Ureter (tissue), 1 donor: ENCODE data around the gene S100A16. TPM values are rescaled to one million over a fixed set of nuclear protein-coding genes. Genes with fewer than 3 reads are reported as not detected.
"Not testable (repeated sequence)": the region's sequence is repeated elsewhere in the genome, so short reads cannot be mapped to it uniquely, and the experiment has no call there.

Experiments used
- DNase-seq: peaks from one replicate; pipeline ENCODE4 v3.0.0-alpha.2; 2020; ENCODE audit warnings: low spot score
- total RNA-seq: library from RNA; stranded (reverse); gene quantifications from one replicate; pipeline ENCODE4 v1.2.4, GENCODE V29; 2023
- donor health status: DM: yes; HTN: yes; CAD: no.

S100A16 gene, protein sequence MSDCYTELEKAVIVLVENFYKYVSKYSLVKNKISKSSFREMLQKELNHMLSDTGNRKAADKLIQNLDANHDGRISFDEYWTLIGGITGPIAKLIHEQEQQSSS
- 81.8 TPM for total RNA-seq

DNA sequence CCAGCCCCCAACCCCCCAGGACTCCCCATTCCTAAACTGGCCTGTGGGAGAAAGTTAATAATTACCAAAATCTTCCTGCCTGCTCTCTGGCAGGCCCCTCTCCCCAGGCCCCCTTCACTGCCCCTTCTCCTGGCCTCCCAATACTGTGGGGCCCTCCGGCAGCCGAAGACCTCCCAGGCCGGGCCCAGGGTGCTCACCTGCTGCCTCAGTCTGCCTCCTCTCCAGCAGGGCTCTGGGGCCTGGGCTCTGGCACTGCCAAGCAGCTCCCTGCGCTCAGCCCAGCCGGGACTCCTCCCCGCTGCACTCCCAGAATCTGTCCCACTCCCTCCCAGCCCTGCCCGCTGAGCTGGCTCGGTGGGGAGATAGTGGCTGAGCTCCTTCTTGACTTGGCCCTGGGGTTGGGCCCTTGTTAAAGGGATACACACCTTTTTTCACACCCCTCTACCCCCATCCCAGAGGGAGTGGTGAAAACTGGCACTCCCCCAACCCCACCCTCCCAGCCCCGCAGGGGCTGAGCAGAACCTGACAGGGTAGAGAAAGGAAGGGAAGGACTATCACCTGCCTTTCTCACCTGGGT lies at the start of gene S100A16:
TSS of gene S100A16 (minus strand) at position 383 of the 577 bp plus-strand sequence. CDS start 4,986 bp downstream, outside the sequence.
- DNase-seq: peak; percentile 89

DNA sequence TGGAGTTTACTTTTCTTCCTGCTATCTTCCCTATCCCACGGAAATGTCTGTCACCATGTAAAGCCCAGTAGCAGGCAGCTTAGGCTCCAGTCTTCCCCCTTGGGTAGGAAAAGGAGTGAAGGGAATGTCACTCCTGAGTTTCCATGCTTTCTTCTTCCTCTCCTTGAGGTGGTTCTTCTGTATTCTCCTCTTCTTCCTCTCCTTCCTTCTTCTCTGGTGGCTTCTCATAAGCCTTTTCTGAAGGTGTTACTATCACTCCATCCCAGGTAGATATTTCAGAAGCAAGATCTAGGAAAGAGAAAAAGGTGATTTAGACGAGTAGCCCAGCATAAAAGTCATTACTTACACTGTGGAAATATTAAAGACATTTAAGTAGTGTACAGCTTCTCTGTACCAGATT lies 49.3 kb upstream of the S100A16 start:
- no peak for DNase-seq

DNA sequence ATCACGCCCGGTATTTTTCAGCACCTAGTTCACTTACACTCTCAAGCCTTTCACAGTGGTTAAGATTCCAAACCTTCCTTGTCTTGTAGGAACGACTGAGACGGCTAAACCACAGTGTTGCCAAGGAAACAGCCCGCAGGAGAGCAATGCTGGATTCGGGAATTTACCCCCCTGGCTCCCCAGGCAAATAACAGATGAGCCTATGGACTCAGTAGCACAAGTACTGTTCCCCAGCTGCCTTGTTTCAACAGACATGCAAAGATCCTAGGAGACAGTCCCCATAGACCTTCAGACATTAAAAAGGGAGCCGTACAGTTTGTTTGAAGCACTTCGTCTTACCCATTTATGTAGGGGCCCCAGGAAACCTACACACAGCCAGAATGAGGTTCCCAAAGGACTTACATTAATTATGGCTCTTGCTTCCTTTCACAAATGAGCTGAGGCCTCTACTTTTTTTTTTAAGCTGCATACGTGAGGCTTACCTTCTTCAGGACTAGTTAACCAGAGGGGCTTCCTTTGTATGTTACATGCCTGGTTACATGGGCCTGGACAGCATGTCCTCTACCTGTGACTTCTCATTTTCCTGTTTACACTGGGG lies 48.3 kb upstream of the S100A16 start:
- DNase-seq: no peak

DNA sequence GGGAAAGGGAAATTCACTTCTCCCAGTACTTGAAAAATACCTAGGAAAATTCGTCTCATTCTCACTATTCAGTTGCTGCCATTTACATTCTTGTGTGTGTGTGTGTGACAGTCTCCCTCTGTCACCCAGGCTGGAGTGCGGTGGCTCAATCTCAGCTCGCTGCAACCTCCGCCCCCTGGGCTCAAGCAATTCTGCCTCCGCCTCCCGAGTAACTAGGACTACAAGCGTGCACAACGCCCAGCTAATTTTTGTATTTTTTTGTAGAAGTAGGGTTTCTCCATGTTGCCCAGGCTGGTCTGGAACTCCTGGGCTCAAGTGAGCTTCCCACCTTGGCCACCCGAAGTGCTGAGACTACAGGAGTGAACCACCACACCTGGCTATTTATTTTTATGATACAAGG lies 46.7 kb upstream of the S100A16 start:
- no peak for DNase-seq

DNA sequence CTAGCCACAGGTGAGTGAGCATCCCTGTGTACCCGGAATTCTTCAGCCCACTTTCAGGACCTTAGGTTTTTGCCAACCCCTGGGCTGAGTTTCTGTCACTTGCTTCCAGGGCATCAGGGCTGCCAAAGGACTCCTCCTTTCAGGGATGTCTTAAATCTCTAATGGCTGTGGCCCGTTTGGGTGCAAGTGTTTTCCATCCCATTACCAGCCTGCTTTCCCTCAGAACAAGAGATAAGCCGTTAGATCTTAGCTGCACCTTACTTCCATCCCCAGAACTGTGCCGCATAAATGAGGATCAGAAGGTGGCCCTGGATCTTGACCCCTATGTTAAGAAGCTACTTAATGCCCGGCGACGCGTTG lies 46.2 kb upstream of the S100A16 start:
- no peak for DNase-seq

DNA sequence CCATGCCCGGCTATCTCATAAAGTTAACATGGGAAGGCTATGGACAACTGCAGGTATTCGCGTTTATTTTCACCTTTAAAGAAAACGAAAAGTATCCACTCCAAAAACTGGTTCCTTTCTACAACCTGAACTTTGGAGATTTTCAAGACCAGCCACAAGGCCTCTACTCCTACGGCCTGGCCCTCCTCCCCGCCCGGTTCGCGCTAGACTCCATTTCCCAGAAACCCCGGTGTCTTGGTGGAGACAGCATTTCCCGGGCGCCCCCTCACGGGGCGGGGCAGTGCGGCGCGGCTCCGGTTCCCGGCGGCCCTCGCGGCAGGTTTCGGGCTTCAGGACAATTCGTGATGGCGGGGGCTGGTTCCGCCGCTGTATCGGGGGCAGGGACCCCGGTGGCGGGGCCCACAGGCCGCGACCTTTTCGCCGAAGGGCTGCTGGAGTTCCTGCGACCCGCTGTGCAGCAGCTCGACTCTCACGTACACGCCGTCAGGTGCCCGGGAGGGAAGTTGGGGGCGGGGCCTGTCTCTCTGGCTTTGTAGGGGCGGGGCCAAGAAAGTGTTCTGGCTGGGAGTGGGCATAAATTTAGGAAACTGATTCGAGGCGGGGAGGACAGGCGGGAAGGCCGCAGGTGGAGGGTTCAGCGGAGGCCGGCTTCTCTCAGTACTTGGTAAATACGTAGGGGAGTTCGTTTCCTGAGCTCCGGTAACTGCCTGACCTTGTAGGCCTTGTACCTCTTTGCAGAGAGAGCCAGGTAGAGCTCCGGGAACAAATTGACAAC lies 45.6 kb upstream of the S100A16 start, which contains the start of gene SNAPIN:
TSS of gene SNAPIN (plus strand) at position 304 of the 775 bp plus-strand sequence. CDS start at position 345, 41 bp downstream.
- DNase-seq: peak; percentile 94

DNA sequence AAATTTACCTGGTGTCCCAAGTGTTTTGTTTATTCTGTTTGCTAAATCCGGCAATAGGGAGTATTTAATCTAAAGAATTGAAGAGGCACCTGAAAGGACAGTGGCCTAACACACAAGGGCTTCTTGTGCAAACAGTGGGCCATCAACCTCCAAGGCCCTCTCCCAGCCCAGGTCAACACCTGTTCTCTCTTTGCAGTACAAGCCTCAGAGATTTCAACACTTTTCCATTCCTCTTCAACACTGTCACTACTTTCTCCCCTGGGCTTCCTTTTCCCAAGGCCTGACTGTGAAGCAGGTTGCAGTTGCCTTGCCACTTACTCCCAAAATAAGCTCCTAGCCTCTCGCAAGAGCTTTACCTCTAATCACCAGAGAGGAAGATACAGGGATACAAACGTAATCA lies 42.4 kb upstream of the S100A16 start:
- no peak for DNase-seq

DNA sequence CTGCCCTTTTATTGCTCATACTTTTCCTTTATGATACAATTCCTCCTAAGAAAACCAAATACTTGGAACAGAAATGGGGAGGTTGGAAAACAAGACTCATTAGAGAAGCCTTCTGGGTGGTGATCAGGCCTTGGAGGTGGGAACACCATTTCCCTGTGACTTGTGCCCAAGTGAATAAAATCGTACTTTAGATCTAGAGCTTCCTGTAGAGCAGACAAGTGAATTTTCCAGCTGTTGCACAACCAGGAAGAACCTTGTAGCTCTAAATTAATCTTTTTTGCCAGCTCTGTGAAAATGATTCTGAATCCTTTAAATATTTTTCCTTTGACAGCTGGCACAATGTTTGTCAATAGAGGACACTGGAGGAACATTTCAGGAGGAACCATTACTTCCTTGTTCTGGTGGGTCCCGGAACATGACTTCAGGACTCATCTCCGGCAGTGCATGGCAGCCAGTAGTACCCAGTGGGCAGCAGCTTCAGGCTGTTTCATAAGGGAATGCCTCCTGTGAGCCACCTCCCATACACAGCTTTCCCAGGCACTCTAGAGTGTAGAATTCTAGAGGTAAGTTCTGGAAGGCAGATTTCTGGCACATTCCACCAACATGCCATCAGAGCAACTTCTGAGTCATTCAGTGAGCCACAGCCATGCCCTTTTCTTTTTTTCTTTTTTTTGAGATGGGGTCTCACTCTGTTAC lies 40.0 kb upstream of the S100A16 start:
- DNase-seq: no peak

DNA sequence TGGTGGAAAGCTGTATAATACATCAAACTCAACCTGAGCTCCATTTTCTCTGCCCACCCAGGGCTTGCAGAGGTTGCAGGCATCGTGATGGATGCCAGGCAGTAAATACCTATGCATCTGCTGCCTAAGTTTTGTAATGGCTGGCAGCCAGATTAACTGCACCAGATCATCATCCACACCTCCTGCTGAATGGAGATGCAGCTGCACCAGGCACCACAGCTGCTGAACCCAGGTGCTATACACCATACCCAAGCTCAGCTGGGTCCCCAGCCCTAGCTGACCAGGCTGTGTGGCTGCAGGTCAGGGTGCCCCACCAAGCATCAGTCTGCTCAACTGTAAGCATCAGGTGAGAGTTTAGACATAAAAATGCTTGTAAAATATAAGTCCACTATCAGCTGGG lies 38.8 kb upstream of the S100A16 start:
- no peak for DNase-seq

DNA sequence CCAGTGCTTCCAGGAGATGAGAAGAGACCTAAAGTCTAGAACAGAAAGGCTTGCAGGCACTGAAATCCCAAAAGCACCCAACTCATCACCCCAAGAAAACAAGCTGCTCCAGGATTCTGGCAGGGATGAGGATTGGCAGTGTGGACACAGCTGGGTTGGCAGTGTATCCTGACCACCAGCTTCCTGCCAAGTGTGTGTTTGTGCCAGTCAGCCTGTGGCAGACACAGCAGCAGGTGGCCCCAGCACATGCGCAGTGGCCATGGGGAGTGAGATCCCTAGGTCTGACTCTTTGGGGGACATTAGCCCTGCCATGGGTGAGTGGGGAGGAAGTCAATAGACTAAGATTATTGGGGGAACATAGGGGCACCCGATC lies 36.9 kb upstream of the S100A16 start:
- no peak for DNase-seq

DNA sequence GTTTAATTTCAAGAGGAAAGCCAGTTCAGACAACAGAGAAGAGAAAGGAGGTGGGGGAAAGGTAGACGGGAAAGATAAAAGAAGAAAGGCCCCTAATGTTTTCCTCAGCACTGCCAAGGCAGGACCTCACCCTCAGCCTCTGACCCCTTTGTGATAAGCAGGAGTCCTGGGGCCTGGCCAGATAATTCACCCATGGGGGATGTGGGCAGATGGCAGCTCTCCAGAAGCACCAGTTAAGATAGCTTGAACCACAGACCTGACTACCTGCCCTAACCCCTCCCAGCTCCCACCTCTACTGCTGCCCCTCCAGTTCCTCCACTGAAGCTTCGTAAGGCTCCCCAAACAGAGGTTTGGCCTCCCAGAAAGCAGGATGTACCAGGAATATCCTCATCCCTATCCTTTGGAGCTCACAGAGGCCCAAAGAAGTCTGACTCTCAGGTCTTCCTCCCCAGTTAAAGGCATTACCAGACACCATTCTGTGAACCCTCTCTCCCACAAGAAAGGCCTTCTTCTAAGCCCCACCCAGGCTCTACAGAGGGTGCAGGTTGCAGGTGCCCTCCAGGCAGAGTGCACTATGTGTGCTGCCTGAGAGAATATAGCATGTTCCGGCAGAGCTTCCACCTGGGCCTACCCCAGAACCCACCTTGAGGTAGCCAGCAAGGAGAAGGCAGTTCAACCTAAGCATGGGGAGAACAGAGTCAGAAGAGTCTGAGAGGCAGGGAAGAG lies 36.4 kb upstream of the S100A16 start:
- DNase-seq: no peak

DNA sequence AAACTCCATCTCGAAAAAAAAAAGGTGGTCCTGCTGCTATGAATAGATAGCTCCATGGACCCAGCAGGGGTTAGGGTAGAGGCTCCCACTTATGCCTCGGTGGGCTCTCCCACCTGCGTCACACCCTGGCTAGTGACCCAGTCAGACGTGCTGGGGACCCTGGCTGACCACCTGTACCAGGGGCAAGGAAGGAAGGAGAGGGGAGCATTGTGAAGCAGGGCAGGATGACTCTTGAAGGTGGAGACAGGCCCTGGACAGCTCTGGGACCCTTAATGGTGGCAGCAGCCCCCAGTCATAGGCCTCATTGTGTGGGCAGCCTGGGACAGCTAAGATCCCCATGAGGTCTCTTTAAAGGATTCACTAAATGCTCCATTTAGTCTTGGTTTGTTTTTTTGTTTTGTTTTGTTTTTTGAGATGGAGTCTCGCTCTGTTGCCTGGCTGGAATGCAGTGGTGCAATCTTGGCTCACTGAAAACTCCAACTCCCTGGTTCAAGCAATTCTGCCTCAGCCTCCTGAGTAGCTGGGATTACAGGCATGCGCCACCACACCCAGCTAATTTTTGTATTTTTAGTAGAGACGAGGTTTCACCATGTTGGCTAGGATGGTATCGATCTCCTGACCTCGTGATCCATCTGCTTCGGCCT lies 35.2 kb upstream of the S100A16 start:
- DNase-seq: no peak

DNA sequence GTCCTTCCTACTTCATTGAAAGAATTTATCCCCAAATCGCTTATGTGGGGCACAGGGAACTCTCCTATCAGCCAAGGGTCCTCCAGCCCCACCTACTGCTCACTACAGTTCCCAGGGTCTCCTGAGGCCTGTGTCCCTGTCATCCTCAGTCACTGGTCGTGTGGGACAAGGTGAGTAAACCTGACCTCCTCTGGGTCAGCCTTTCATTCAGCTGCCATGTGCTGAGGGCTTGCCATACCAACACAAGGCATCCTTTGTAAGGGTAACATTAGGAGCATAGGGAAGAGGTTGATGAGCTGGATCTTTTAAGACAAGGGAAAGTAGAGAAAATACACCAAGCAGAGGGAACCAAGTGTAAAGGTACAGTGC lies 34.4 kb upstream of the S100A16 start:
- no peak for DNase-seq

DNA sequence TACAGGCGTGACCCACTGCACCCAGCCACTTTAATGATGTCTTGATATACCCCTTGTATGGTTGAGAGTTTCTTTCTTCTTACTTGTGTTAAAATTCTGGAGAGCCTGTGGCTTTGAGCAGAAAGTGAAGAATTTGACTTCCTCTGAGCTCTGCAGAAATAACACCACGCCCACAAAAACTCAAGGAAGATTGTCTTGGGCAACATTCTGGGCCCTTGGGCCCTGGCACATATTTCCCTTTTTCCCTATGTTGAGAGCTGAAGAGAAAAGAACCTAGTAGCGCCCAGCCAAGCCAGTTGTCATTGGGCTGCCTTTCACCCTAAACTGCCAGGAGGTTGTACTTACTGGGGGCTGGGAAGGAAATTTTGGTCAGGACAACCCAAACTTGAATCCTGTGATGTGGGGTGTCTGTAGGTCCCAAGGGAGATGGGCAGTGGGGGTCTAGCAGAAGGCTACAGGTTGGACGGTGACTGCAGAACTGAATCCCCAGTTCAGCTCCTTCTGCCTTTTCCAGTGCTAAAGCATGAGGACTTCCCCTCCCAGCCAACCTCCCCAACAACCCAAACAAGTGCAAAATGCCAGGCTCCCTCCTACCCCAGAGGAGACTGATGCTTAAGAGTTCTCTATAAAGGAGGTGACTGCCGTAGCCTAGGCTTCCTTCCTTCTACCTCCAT lies 33.9 kb upstream of the S100A16 start:
- no peak for DNase-seq

DNA sequence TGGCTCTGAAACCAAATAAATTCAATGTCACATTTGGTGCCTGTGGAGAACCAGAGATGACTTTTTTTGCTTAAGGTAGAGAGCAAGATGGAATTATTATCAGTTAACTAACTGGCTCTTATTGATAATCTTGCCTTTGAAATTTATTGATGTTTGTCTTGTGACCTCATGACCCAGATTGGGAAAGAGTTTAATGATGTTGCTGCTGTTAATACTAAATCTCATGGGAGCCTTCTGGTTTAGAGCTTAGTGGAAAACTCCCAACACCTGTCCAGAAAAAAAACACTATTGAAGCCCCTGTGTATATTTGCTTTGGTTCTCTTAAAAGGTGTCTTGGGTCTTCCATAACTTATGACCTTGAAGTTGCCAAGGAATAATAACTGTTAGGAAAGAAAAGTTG lies 30.9 kb upstream of the S100A16 start:
- no peak for DNase-seq

DNA sequence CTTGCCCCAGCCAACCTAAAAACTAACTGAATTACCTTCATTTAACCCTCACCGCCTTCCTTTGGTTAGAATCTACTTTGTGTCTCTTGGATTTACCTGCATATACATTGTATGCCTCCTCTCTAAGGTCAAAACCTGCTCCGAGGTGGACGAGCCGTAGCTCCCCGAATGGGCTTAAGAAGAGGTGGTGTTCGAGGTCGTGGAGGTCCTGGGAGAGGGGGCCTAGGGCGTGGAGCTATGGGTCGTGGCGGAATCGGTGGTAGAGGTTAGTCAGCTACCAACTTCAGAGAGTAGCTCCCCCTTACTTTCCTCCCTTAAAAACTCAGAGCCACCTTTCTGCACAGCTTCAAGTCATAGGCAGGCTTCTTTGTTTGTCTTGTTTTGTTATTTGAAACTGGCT lies 30.2 kb upstream of the S100A16 start:
- no peak for DNase-seq

DNA sequence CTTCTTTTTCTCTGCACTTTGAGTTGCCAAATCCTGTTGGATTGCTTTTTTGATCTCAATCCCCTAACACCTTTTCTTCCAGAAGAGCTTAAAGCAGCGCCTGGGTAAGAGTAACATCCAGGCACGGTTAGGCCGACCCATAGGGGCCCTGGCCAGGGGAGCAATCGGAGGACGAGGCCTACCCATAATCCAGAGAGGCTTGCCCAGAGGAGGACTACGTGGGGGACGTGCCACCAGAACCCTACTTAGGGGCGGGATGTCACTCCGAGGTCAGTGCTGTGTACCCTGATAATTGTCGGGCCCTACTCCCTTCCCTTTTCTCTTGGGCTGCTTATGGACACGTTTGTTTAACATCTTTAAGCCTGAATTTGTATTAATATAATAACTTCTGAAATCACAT lies 29.2 kb upstream of the S100A16 start:
- no peak for DNase-seq

DNA sequence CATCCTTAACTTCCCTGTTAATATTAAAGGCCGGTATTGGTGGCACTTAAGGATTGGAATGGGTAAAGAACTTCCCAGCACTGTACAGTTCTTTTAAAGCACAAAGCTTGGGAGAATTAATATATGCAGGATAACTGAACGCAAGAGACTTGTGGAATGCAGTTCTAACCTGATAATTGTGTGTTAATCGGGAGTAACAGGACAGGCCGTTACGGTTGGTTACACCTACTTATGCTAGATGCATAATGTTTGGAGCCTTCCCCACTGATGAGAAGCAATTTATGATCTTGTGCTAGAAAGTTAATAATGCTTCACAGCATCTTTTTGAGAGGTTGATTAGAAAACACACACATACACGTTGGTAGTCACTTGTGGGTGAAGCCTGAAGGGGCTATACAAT lies 27.9 kb upstream of the S100A16 start:
- DNase-seq: no peak

DNA sequence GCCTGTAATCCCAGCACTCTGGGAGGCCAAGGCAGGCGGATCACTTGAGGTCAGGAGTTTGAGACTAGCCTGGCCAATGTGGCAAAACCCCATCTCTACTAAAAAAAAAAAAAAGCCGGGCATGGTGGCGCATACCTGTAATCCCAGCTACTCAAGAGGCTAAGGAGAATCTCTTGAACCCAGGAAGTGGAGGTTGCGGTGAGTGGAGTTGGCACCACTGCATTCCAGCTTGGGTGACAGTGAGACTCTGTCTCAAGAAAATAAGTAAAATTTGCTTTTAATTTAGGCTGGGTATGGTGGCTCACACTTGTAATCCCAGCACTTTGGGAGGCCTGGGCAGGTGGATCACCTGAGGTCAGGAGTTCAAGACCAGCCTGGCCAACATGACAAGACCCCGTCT lies 27.3 kb upstream of the S100A16 start:
- DNase-seq: not testable (repeated sequence)

DNA sequence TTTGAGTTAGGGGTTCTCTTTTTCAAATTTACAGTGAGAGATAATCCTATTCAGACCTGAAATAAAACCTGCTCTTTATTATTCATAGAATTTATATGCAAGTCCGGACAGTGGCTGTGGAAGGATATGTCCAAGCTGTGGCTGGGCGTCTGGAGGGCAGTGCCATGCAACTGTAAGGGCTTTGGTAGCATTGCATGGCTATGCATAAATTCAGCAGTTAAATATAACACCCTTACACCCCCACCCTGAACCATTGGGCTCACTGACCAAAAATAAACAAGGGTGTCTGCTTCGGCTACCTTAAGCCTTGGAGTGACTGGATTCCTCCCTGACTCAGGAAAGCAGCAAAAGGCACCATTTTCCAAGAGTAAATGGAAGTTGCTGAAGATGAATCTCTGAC lies 26.3 kb upstream of the S100A16 start:
- no peak for DNase-seq

DNA sequence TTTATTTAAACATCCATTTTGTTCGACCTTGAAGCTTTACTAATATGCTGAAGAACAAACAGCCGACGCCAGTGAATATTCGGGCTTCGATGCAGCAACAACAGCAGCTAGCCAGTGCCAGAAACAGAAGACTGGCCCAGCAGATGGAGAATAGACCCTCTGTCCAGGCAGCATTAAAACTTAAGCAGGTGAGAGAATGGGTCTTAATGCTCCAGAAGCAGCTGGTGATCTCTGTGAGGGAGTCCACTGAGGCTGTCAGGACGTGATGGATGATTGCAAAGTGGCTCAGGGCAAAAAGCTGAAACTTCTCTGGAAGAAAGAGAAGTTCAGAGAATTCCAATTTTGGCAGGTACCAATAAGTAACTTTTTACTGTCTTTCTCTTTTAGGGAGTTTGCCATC lies 25.3 kb upstream of the S100A16 start:
- DNase-seq: no peak
